ENCODE results near the gene GALNT15.

The GALNT15 gene

GRCh38 chr3:16257309-16257708, 82.8 kb downstream of the GALNT15 start:
- DNase-seq, result no peak

DNA sequence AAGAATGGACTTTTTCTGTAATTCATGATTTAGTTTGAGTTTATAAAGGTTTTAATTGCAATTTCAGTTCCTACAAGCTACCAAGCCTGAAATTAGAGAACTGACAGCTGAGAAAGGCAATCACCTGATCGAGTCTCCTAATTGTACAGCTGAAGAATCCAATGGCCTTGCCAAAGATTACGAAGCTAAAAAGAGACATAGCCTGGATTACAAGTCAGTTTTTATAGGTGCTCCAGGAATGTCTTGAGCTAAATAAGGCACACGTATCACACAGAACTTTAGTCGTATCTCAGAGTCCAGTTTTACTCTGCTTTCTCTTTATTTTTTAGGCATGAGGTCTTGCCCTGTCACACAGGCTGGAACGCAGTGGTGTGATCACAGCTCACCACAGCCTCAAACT, 83.7 kb downstream of the GALNT15 start:
- no peak for DNase-seq

DNA sequence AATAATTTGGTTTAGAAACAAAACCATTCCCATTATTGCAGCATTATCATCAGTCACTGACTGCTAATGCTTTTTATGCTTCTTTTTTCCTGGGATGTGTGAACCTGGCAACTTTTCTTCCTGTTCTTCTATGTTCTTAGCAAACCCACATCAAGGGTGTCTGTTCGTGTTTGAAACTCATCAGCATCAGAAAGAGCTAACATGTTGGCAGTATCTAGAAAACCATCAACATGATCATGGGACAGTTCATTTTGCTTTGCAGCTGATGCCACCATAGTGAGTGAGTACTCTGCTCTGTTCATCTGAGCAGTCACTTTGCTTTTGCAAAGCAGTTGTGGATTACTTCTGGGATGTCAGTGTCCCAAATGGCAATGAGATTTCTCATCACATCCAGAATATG, 84.4 kb downstream of the GALNT15 start:
- no peak for DNase-seq

DNA sequence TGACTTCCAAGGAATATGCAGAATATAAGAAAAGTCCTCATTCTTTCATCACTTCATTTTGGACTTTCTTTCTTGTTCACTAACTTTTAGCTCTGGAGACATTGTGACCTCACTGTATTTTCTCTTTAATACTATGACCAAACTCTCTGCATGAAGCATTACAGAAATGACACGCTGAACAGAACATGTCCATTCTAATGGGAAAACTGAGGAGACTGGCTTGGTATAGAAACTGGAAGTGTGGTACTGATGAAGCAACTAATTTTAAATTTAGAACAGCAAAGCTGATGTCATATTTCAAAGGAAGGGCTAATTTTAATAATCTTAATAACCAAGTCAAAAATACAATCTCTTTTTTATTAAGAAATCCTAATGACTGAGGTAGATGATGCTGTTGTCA, 85.6 kb downstream of the GALNT15 start:
- no peak for DNase-seq

DNA sequence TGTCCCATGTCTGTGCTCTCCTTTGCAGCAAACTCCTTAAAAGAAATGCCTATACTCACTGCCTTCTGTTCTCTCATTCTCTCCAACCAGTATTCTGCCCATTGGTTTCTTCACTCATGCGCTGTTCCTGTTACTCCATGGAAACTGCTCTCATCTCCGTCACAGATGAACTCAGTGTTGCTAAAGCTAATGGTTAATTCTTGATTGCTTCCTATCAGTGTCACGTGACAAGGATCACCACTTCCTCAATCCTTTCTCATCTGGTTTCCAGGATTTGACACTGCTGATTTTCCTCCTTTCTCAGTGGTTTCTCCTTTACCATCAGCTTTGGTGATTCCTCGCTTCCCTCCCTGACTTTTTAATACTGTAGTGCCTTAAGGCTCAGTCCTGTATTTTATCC, 87.7 kb downstream of the GALNT15 start:
- no peak for DNase-seq

DNA sequence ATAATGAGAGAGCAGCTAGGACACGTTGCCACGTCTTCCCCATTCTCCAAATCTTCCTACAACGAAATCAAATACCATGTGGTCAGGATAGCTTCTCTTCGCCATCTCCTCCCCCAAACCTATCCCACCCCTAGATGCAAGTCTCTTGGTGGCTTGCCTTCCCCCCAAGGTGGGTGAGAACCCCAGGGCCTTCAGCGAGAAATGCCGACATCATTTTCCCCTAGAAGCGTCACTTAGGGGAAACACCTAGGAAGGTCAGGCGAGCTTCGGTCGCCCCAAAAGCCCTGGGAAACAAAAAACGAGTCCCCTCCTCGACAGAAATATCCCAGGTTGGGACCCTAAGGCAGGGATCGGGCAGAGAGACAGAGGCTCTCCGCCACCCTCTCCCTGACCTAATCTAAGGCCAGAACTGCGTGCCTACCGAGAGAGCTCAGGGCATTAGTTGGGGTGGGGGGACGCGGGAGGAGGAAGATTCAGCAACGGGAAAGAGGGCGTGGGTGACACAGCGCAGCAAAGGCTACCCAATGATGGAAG, 89.8 kb downstream of the GALNT15 start:
- DNase-seq, result no peak

DNA sequence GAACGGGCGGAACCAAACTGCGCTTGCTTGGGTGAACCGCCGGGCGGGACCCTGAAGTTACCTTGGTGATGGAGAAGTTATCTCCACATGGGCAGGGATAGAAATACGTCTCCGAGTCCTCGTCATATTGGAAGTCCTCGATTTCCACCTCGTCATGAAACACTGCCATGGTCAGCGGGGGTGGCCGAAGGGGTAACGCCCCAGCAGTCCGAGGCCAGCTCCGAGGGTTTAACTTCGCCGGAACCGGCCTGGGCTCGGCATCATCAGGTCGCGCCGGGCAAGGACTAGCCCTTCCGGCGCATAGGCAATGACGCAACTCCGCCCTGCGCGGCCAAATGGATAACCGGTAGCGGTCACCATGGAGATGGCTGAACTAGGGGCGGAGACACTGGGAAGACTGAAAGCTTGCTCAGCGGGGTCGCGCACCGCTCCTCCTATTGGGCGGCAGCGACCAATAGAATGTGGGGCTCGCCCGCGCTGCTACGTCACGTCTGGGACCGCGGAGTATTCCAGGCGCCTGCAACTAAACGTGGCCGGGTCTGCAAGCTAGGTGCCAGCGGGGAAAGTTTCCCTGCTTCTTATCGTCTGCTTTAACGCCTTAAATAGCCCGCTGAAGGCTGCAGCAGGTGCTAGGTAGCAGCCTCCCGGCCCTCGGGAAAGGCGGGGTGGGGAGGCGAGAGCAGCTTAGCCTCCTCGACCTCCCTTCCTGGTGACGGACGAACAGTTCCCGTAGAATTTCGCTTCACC, 90.4 kb downstream of the GALNT15 start, which contains the start of the genes DPH3 and OXNAD1:
DPH3 (minus strand) TSS at position 236 of the 747 bp plus-strand sequence; CDS start at position 169, 67 bp downstream.
OXNAD1 (plus strand) TSS at position 505 of the 747 bp plus-strand sequence. CDS start 5,741 bp downstream, outside the sequence.
- DNase-seq, result peak; percentile 100

GRCh38 chr3:16265455-16265786, 90.9 kb downstream of the GALNT15 start:
- no peak for DNase-seq

DNA sequence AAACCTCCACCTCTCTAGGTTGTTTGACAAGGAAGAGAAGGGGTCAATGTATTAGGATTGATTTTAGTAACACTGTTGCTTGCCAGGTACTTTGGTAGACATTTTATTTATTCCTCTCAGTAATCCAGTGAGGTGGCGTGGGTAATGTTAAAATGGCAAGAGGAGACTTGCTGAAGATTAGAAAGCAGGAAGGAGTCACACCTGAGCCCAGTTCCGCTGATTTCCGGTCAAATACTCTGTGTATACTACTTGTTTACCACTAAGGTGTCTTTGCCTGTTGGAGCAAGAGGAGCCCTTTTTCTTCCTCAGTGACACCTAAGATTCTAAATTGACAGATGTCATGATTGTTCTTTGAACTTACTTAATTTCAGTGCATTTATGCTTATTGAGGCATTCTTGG, 92.2 kb downstream of the GALNT15 start:
- DNase-seq, result no peak

DNA sequence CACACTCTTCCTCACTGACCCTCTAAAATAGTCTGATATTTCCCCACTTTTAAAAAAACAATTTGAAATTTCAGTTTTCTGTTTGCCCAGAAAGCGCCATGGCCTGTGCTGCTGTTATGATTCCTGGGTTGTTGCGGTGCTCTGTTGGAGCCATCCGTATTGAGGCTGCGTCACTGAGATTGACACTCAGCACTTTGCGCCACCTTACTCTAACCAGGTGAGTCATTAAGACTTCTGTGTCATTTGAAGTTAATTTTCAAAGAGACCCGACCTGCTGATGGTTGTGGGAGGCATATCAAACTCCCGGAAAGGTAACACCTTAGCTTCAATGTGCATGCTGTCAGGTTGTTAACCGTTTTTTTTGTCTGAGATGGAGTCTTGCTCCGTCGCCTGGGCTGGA, 96.4 kb downstream of the GALNT15 start:
- no peak for DNase-seq

DNA sequence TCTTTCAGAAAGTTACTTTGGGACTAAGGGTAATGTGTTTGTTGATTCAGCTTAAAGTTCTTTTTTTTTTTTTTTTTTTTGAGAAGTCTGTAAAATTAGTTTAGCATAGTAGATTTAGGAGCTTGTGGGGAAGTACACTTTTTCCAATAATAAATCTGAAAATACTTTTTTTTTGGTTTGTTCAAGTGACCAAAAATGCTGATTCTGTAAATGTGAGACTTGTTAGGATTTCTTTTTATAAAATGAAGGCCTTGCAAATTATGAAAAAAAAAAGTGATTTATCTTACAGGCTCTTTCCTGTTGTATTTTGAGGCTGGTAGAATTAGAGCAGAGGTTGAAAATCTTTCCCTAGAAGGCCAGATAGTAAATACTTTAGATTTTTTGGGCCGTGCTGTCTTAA, 98.1 kb downstream of the GALNT15 start:
- DNase-seq, result no peak

- no peak for DNase-seq
These were observed 99.4 kb downstream of the GALNT15 start for GRCh38 chr3:16273867-16274266.

GRCh38 chr3:16277471-16277870, 103.0 kb downstream of the GALNT15 start:
- DNase-seq, result no peak

DNA sequence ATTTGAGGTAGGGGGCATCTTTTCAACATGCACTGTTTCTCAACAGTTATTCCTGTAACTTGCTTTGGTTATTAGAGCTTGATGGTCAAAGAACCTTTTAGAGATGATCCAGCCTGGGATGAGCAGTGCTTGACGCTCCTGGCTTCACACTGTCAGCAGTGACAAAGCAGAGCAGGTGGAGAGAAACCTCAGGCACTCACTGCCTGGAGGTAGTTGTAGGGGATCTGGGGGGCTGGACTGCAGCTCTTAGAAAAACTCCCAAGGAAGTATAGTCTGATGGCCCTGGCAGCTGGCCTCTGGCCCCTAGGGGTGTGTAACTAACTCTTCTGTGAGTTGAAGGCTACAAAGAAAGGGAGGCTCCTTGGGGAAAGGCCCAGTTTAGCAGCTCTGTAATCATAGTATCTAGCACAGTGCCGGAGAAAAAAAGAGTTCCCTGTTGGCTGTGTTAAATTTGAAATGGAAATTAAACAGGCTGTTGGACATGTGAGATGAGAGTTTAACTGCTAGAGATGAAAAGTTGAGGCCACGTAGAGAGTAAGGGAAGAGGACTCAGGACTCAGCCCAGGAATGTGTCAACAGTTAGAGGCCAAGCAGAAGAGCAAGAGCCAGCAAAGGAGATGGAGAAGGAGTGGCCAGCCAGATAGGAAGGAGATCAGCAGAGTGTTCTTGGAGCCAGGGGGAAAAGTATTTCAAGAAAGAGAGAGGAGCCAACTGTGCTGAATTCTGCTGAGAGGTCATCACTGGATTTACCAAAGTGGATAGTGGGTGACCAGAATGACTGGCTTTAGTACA, 104.7 kb downstream of the GALNT15 start:
- no peak for DNase-seq

- DNase-seq, result no peak
These were observed 106.2 kb downstream of the GALNT15 start for GRCh38 chr3:16280671-16281070.

Measured in activated CD8-positive, alpha-beta memory T cell treated with anti-CD3 and anti-CD28 coated beads for 24 hours (primary cell).